GM21786 (cell line): ENCODE data around the gene VPS26C.
"Not testable (repeated sequence)": the region's sequence is repeated elsewhere in the genome, so short reads cannot be mapped to it uniquely, and the experiment has no call there.

Experiments used
- ATAC-seq: cut with Tn5 transposase; IDR thresholded peaks from one replicate; pipeline ENCODE4 v1.9.1; 2021; ENCODE audit not compliant: unreplicated experiment

The VPS26C gene

DNA sequence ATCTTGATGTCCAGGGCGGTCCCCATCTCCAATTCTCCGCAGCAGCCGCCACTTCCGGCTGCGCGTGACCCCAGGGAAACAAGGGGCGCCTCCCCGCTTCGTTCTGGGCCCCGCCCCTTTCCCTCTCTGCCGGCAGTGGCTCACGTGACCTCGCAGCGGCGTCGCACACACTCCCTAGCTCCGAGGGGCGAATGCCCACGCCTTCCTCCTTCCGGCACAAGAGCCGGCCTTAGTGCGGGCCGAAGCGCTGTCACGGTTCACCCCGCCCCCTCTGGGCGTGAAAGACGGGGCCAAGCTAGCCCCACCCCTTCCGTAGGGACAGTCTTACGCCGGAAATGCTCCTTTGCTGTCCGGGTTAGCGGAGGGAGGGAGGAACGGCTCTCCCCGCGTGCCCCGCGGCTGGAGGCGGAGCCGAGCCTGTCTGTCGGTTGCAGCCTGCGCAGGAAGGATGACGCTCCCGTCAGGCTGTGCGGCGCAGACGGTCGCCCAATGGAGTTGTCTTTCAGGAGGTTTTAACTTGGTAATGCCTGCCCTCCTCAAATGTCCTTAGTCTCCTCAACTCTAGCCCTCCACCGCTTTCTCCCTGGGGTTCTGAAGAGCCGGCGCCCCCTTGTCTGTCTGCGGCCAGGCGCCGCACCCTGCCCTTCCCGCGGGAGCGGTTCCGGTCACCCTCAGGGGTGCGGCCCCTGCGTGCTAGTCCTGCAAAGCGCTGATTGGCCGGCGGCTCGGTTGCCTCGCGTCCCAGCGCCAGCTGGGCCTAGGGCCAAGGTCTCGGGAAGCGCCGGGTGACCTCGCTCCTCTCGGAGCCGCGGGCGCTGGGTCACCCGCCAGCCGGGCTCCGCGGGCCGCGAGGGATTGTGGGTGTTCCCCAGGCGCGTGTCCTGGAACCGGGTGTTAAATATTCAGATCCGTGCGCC, at the start of gene VPS26C:
Gene VPS26C, minus strand, starts transcription at position 66 of the 917 bp plus-strand sequence. Its CDS starts 40 bp downstream, at position 26.
- ATAC-seq = peak; percentile 91

DNA sequence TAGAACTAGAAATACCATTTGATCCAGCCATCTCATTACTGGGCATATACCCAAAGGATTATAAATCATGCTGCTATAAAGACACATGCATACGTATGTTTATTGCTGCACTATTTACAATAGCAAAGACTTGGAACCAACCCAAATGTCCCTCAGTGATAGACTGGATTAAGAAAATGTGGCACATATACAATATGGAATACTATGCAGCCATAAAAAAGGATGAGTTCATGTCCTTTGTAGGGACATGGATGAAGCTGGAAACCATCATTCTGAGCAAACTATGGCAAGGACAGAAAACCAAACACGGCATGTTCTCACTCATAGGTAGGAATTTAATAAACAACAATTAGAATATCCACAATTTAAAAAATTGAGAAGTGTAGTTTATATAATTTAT, 48.9 kb upstream of the VPS26C start:
- ATAC-seq = not testable (repeated sequence)

DNA sequence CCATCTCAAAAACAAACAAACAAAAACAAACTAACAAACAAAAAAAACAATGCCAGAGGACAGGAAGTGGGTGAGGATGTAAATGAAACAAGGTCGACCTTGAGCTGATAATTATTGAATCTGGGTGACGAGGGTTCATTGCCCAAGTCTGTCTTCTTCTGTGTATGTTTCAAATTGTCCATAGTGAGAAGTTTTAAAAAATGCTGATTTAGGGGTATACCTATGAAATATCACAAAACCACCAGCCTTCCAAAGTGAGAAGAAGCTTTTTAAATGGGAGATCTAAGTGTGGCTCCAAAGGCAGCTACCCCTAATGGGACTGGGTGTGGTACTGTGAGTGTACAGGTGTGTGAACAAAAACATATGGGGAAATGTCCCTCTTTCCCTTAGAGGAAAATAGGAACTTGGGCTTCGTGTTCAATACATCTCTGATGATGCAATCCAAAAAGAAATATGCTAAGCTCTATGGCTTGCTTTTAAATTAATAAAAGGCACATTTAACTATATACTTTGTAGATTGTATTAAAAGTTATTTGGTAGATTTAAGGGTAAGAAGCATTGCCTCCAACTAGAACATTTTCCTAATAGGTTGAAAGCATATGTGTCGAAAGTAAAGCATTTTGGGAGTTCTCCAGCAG, 33.1 kb upstream of the VPS26C start:
- no peak for ATAC-seq

DNA sequence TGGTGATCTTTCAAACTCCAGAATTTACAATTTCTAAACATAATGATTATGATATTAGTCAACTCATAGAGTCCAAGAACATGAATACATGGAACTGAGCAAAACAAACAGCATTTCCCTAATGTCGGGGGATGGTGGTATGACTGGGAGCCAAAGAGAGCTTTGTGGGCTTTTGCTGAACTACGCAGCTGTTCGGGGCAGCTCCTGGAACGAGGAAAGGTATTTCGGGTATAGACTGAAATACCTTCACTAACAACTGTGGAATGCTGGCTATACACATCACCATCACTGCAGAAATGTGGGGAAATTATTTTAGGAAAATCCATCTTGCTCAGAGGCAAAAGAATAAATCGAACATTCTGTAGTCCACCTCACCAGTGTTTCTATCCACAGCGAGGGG, 30.2 kb upstream of the VPS26C start:
- no peak for ATAC-seq

DNA sequence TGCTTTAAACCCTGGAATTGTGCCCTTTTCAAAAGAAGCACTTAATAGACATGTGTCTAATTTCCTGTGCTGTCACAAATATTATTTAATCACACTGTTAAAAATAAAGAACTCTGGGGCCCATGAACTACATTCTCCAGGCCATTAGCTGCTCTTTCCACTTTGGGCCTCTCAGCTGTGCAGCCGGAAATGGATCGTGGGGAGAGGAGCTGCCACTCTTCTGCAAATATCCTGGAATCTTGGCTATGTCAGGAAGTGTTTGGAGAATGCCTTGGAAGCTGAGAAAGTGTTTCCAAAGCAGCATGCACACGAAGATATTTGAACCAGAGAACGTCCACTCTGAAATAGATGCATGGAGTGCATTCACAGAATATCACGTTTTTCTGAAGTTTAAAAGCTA, 27.5 kb upstream of the VPS26C start:
- ATAC-seq = no peak

DNA sequence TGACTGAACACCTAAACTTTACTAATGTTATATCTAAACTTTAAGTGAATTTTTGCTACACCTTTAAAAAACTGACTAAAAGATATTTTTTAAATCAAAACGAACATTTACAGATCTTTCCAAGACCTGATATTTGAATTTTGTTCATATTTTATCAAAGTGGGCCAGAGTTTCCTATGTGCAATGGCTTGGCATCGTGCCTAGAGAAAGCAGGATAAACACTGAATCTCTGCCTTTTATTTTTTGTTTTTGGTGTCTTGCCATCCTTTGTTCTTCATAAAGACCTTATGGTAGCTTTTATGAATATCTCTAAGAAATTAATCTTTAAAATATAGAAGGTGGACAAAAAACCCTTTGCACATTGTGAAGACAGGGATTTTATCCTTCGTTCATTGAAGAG, 25.8 kb upstream of the VPS26C start:
- ATAC-seq = no peak

DNA sequence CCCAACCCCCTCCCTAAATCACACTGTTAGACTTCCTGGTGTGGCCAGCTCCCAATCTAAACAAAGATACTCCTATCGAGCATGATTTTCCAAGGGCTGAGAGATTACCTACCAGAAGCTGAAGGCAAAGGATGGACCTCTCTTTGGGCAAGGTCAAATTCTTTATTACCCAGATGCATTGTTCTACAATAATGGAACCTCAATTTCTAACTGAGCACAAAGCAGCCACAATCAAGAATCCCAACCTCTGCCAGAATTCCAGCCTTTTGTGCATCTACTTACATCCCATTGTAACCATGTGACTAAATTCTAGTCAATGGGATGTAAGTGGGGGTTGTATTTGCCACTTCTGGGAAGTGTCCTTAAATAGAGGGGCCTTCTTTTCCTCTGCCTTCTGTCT, 24.9 kb upstream of the VPS26C start:
- no peak for ATAC-seq

DNA sequence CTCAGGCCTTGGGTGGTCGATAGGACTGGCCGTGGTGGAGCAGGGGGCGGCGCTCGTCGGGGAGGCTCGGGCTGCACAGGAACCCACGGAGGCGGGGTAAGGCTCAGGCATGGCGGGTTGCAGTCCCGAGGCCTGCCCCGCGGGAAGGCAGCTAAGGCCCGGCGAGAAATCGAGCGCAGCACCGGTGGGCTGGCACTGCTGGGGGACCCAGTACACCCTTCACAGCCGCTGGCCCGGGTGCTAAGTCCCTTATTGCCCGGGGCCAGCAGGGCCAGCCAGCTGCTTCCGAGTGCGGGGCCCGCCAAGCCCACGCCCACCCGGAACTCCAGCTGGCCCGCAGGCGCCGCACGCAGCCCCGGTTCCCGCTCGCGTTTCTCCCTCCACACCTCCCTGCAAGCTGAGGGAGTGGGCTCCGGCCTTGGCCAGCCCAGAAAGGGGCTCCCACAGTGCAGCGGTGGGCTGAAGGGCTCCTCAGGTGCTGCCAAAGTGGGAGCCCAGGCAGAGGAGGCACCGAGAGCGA, 16.1 kb upstream of the VPS26C start:
- not testable (repeated sequence) for ATAC-seq

DNA sequence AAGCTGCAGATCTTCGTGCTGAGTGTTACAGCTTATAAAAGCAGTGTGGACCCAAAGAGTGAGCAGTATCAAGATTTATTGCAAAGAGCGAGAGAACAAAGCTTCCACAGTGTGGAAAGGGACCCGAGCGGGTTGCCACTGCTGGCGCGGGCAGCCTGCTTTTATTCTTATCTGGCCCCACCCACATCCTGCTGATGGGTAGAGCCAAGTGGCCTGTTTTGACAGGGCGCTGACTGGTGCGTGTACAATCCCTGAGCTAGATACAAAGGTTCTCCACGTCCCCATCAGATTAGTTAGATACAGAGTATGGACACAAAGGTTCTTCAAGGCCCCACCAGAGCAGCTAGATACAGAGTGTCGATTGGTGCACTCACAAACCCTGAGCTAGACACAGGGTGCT, 15.5 kb upstream of the VPS26C start:
- ATAC-seq = not testable (repeated sequence)

DNA sequence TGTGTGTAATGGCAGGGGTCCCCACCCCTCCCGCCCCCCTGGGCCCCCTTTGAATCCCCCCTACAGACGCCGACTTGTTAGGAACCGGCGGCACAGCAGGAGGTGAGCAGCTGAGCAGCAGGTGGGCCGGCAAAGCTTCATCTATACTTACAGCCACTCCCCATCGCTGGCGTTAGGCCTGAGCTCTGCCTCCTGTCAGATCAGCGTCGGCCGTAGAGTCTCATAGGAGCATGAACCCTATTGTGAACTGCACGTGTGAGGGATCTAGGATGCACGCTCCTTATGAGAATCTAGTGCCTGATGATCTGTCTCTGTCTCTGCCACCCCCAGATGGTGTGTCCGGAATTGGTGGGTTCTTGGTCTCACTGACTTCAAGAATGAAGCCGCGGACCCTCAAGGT, 14.9 kb upstream of the VPS26C start:
- ATAC-seq = no peak

DNA sequence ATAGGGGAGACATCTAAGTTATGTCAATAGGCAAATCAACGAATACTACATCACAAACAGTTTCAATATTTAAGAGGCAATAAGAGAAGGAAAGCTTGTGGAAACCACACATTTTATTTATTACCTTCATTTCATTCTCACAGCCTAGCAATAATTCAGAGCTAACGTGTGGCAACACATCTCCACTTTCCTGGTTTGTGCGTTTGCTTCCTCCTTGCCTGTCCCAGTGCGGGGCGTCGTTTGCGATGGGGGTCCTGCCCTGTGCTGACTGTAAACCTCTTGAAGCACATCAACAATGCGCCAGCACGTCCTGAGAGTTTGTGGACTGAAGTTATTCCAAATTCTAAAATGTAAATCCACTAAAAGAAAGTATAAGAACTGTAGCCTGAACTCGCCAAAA, 14.4 kb upstream of the VPS26C start:
- no peak for ATAC-seq

DNA sequence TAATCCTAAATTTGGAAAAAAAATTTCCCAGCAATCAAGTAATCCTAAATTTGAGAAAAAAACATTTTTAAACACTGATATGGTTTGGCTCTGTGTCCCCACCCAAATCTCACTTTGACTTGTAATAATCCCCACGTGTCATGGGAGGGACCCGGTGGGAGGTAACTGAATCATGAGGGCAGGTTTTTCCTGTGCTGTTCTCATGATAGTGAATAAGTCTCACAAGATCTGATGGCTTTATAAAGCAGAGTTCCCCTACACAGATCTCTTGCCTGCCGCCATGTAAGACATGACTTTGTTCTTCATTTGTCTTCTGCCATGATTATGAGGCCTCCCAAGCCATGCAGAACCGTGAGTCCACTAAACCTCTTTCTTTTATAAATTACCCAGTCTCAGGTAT, 12.1 kb upstream of the VPS26C start:
- not testable (repeated sequence) for ATAC-seq

DNA sequence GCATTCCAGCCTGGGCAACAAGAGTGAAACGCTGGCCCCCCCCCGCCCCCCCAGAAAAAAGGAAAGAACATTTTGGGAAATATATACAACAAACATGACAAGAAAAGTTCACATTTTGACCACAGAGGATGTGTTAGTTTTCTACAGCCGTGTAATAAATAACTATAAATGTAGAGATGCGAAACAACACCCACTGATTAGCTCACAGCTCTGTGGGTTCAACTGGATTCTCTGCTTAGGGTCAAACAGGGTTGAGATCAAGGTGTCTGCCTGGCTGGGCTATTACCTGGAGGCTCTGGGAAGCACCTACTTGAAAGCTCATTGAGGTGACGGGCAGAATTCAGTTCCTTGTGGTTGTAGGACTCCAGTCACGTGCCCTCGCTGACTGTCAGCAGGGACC, 11.1 kb upstream of the VPS26C start:
- no peak for ATAC-seq

DNA sequence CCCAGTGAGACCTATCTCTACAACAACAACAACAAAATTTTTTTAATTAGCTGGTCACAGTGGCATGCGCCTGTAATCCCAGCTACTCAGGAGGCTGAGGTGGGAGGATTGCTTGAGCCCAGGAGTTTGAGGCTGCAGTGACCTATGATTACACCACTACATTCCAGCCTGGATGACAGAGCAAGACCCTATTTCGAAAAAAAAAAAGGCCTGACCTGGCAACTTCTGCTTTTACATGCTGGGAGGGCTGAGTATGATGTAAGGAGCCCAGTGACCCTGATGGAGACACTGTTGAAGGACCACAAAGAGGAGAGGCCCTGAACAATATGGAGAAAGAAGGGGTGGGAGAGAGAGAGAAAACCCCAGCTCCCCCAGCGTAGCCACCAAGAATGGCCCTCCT, 9.2 kb upstream of the VPS26C start:
- ATAC-seq = no peak

DNA sequence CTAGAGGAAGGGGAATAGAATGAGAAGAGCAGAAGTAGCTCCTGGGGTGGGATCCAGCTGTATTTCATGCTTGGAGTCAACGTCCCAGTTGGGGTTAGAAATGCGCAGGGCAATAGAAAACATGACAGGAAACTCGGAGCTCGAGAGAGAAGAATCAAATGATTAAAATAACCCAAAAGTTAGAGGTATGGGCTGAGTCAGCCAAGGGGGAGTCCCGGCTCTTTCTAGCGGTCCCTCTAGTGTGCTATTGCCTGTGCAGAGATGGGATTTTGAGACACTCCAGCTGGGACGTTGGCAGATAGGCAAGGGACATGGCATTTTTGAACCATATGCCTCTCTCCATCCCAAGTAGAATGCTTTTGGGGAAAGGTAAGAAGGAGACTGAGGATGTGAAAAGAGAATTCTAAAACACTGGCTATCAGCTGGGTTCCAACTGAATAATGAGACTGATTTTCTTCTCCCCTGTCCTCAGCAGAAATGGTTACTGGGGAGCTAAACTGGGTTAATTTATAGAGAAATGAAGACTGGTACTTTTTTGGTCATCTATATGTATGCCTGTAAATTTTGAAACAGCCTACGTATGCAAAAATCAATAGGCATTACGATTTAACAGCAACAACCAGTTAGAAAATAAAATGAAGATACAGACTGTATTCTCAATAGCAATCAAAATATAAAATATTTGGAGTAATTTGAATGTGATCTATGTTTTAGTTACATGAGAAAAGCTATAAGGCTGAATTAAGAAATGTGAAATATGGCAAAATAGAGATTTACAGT, 7.0 kb upstream of the VPS26C start:
- ATAC-seq = no peak

DNA sequence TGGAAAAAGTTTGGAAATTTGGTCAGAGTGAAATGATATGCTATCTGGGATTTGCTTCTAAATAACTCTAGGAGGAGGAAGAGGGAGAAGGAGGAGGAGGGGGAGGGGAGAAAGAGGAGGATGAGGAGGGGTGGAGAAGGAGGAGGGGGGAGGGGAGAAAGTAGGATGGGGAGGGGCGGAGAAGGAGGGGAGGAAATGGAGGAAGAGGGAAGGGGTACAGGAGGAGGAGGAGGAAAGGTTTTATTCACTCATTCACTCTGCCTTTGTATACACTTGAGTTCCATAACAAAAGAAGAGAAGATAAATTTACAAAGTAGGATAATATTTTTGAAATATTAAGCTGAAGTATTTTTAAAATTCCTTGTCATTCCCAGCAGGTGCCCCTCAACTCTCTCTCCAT, 6.3 kb upstream of the VPS26C start:
- ATAC-seq = no peak

DNA sequence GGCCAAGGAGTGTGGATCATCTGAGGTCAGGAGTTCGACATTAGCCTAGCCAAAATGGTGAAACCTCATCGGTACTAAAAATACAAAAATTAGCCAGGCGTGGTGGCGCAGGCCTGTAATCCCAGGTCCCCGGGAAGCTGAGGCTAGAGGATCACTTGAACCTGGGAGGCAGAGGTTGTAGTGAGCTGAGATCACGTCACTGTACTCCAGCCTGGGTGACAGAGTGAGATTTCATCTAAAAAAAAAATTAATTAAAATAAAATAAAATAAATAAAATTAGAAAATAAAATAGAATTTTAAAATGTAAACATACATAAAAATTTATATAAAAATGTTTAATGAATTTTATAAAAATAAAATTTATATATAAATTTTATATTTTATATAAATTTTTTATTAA, 5.8 kb upstream of the VPS26C start:
- ATAC-seq = no peak

DNA sequence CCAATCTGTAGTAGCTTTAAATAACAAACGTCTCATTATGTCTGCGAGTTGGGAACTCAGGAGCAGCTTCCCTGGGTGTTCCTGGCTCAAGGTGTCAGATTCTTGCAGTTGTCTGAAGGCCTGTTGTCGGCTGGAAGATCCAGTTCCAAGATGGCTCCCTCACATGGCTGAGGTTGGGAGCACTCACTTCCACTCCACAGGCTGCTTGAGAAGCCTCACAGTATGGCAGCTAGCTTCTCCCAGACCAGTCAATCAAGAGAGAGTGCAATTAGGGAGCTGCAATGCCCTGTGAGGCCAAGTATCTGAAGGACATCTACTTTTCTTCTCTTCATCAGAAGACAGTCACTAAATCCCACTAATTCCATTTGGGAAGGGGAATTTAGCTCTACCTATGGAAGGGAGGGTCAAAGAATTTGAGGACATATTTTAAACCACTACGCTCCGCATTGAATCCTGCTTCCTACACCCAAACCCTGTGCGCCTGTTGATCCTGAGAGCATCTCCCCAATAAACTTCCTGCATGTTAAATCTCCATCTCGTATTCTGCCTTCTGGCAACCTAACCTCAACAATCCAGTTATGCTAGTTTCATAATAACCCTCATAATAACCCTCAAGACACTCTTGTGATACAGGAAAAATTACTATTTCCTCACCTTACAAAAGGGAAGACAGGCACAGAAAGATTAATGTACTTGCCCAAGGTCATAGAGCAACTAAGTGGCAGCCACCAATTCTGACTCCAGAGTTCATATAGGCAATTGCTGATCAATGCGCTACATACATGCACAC, 3.6 kb upstream of the VPS26C start:
- no peak for ATAC-seq

DNA sequence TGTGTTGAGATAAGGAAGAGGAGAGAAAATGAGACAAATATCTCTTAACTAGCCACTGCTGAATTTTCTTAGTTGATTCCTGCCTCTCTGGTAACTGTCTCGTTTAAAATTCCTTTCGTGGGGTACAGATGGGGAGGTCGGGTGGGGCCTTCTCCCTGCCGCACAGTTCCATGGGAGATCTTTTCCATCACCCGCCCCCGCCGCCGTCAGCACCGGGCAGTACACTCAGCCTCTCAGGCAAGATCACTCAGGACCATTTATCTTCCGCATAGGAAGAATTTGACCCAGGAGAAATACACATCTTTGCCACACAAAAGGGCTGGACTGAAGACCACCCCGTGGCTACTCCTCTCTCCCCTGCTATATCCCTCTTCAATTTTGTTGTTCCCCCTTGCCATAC, 2.3 kb upstream of the VPS26C start:
- ATAC-seq = no peak

DNA sequence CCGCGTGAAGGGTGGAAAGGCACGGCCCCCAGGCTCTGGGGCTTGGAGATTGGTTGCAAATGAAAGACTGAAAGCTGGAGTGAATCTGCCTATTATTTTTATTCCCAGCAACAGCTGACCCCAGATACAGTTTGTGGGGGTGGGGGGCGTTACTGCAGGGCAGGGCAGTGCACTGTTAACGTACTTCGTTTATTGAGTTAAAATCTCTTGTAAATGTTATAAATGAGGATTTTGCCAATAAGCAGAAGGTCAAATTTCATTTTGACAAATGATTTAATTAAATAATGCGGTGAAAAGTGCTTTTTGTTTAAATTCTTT, 1.0 kb upstream of the VPS26C start:
- no peak for ATAC-seq
